H1 (cell line): Measurements from ENCODE around the gene CEACAM1. TPM values are rescaled to one million over a fixed set of nuclear protein-coding genes. Genes with fewer than 3 reads are reported as not detected.
"Not testable (repeated sequence)": the region's sequence is repeated elsewhere in the genome, so short reads cannot be mapped to it uniquely, and the experiment has no call there.

Experiments
- CTCF ChIA-PET: fragments of 300-600 bp; sonication (Branson Sonifier 250); formaldehyde crosslinking; loops from one replicate; lab custom pipeline; 2021; ENCODE audit not compliant: partially characterized antibody; lab: Charles Lee
- POLR2A ChIA-PET: fragments of 300-600 bp; sonication (Branson Sonifier 250); formaldehyde crosslinking; loops from one replicate; lab custom pipeline; 2021; ENCODE audit warnings: inconsistent platforms; ENCODE audit not compliant: partially characterized antibody; lab: Charles Lee
- DNase-seq, 2 experiments: peaks; one replicate each; pipeline versions ENCODE4 v3.0.0 to v3.0.0-alpha.2; 2010 to 2022; ENCODE audit warnings: low spot score in 2 of 2, low read depth in 1 of 2, mixed read lengths in 1 of 2
- FAIRE-seq: peaks from 2 replicates; lab custom pipeline; 2011; peaks lifted over from hg19 to GRCh38; lab: Jason Lieb, UNC
- H2AFZ ChIP-seq: 2 replicates; pipeline ENCODE4 v1.8.1; 2012; ENCODE audit warnings: low read length, inconsistent platforms
- H2AK5ac ChIP-seq: 2 replicates; pipeline ENCODE4 v1.6.1; 2013; ENCODE audit warnings: low read depth, low read length
- H2BK120ac ChIP-seq: replicated peaks from 2 replicates; pipeline ENCODE3; 2013; ENCODE audit warnings: low read depth, low read length, inconsistent platforms
- H2BK12ac ChIP-seq: 2 replicates; pipeline ENCODE4 v1.6.1; 2013; ENCODE audit warnings: low read depth, low read length
- H2BK15ac ChIP-seq: 2 replicates; pipeline ENCODE4 v1.6.1; 2013; ENCODE audit warnings: low read length
- H2BK20ac ChIP-seq: 2 replicates; pipeline ENCODE4 v1.6.1; 2013; ENCODE audit warnings: low read length
- H2BK5ac ChIP-seq: 2 replicates; pipeline ENCODE4 v1.6.1; 2013; ENCODE audit warnings: low read depth, low read length
- H3K14ac ChIP-seq: 2 replicates; pipeline ENCODE4 v1.6.1; 2013; ENCODE audit warnings: inconsistent platforms; ENCODE audit not compliant: insufficient read length
- H3K18ac ChIP-seq: 2 replicates; pipeline ENCODE4 v1.6.1; 2013; ENCODE audit warnings: low read length; ENCODE audit errors: extremely low read depth
- H3K23ac ChIP-seq: 2 replicates; pipeline ENCODE4 v1.6.1; 2013; ENCODE audit warnings: inconsistent platforms; ENCODE audit not compliant: insufficient read length
- H3K23me2 ChIP-seq: 2 replicates; pipeline ENCODE4 v1.6.1; 2013; ENCODE audit warnings: low read depth, low read length
- H3K27ac ChIP-seq: 2 replicates; pipeline ENCODE4 v1.6.1; 2011; ENCODE audit warnings: low read depth, low read length, inconsistent platforms
- H3K27me3 ChIP-seq, 4 experiments: replicated peaks in 1 of 4; 1 replicate in 1 of 4; 2 replicates in 3 of 4; pipeline versions ENCODE4 v1.6.1 to v1.8.1; 2011 to 2013; ENCODE audit warnings: low read length in 3 of 4, mild to moderate bottlenecking in 3 of 4, inconsistent platforms in 2 of 4, mixed read lengths in 2 of 4, moderate library complexity in 1 of 4; ENCODE audit not compliant: control insufficient read depth in 3 of 4, insufficient read depth in 3 of 4; ENCODE audit errors: extremely low read depth in 1 of 4
- H3K36me3 ChIP-seq, 4 experiments: 2 replicates each; pipeline versions ENCODE4 v1.6.1 to v1.8.1; 2011 to 2013; ENCODE audit warnings: mild to moderate bottlenecking in 4 of 4, low read length in 3 of 4, moderate library complexity in 2 of 4, control low read depth in 1 of 4, inconsistent platforms in 1 of 4; ENCODE audit not compliant: insufficient read depth in 4 of 4, control insufficient read depth in 2 of 4
- H3K4ac ChIP-seq: replicated peaks from 2 replicates; pipeline ENCODE3; 2013; ENCODE audit warnings: low read length, low read depth, mixed read lengths, inconsistent platforms; ENCODE audit not compliant: insufficient read length
- H3K4me1 ChIP-seq, 4 experiments: replicated peaks in 1 of 4; 1 replicate in 1 of 4; 2 replicates in 3 of 4; pipeline versions ENCODE4 v1.6.1 to v1.8.1; 2011 to 2013; ENCODE audit warnings: low read length in 3 of 4, inconsistent platforms in 2 of 4, mixed read lengths in 1 of 4; ENCODE audit not compliant: insufficient read depth in 4 of 4, control insufficient read depth in 3 of 4
- H3K4me2 ChIP-seq, 2 experiments: 2 replicates each; pipeline versions ENCODE4 v1.6.1 to v1.8.1; 2011 to 2013; ENCODE audit warnings: low read depth in 2 of 2, low read length in 2 of 2, control low read depth in 1 of 2, inconsistent platforms in 1 of 2, mild to moderate bottlenecking in 1 of 2; ENCODE audit not compliant: insufficient read depth in 1 of 2
- H3K4me3 ChIP-seq, 4 experiments: fragments of 200-600, 300-600 bp in 1 of 4; sonication (generic), shearing (Covaris generic), sonication (Bioruptor Twin) in 1 of 4; 2 replicates each; pipeline versions ENCODE4 v1.5.1 to v1.8.1; 2011 to 2016; ENCODE audit warnings: low read length in 4 of 4, low read depth in 3 of 4, control low read depth in 2 of 4, inconsistent platforms in 2 of 4, mild to moderate bottlenecking in 2 of 4, mixed read lengths in 1 of 4, moderate library complexity in 1 of 4; ENCODE audit not compliant: insufficient read depth in 2 of 4; ENCODE audit errors: extremely low read depth in 1 of 4
- H3K56ac ChIP-seq: replicated peaks from 2 replicates; pipeline ENCODE3; 2013; ENCODE audit warnings: low read depth, mild to moderate bottlenecking, mixed read lengths, low read length, inconsistent platforms; ENCODE audit not compliant: insufficient read length
- H3K79me1 ChIP-seq: 2 replicates; pipeline ENCODE4 v1.6.1; 2013; ENCODE audit warnings: low read depth, low read length, control low read depth
- H3K79me2 ChIP-seq, 2 experiments: 2 replicates each; pipeline versions ENCODE4 v1.6.1 to v1.8.1; 2012 to 2013; ENCODE audit warnings: low read length in 2 of 2, mild to moderate bottlenecking in 2 of 2, inconsistent platforms in 1 of 2; ENCODE audit not compliant: insufficient read depth in 2 of 2, control insufficient read depth in 1 of 2
- H3K9ac ChIP-seq, 4 experiments: replicated peaks in 1 of 4; 1 replicate in 1 of 4; 2 replicates in 3 of 4; pipeline versions ENCODE4 v1.6.1 to v1.8.1; 2011 to 2013; ENCODE audit warnings: low read depth in 3 of 4, low read length in 3 of 4, control low read depth in 2 of 4, mild to moderate bottlenecking in 2 of 4, moderate library complexity in 2 of 4, inconsistent platforms in 1 of 4; ENCODE audit errors: extremely low read depth in 1 of 4
- H3K9me3 ChIP-seq, 2 experiments: 2 replicates each; pipeline versions ENCODE4 v1.6.1 to v1.8.1; 2012 to 2013; ENCODE audit warnings: mild to moderate bottlenecking in 2 of 2, moderate library complexity in 2 of 2, control low read depth in 1 of 2, inconsistent platforms in 1 of 2, low read depth in 1 of 2, low read length in 1 of 2, mixed read lengths in 1 of 2; ENCODE audit not compliant: insufficient read depth in 2 of 2
- H4K20me1 ChIP-seq, 2 experiments: replicated peaks in 1 of 2; 2 replicates each; pipeline versions ENCODE3 to v1.8.1; 2011 to 2013; ENCODE audit warnings: inconsistent platforms in 2 of 2, low read length in 2 of 2, mild to moderate bottlenecking in 1 of 2; ENCODE audit not compliant: insufficient read depth in 2 of 2, control insufficient read depth in 1 of 2
- H4K5ac ChIP-seq: 2 replicates; pipeline ENCODE4 v1.6.1; 2013; ENCODE audit warnings: low read length, low read depth, mixed read lengths, inconsistent platforms; ENCODE audit not compliant: insufficient read length
- H4K8ac ChIP-seq: 2 replicates; pipeline ENCODE4 v1.8.0; 2013; ENCODE audit warnings: mild to moderate bottlenecking, moderate library complexity, low read length, inconsistent platforms; ENCODE audit not compliant: insufficient read depth; ENCODE audit errors: extremely low read depth
- H4K91ac ChIP-seq: replicated peaks from 2 replicates; pipeline ENCODE3; 2013; ENCODE audit warnings: low read length, mixed read lengths, inconsistent platforms; ENCODE audit not compliant: insufficient read length
- WGBS, 2 experiments: shearing (Covaris generic) in 1 of 2; methylation state at CpG; one replicate each; pipeline versions ENCODE4 v1.1.6 to v1.1.7; 2013 to 2015; ENCODE audit warnings: low lambda C conversion rate in 2 of 2, mixed read lengths in 2 of 2, inconsistent platforms in 1 of 2, low coverage in 1 of 2, missing lambda C conversion rate in 1 of 2; ENCODE audit not compliant: insufficient replicate concordance in 2 of 2, insufficient coverage in 1 of 2, insufficient read length in 1 of 2; ENCODE audit errors: extremely low coverage in 1 of 2, missing lambda C conversion rate in 1 of 2; 5-methylcytosine and 5-hydroxymethylcytosine counted together
- polyA plus RNA-seq, 7 experiments: library from polyadenylated mRNA; depleted of rRNA in 3 of 7; stranded (reverse) in 5 of 7; unstranded in 2 of 7; fragments of >200 nt in 5 of 7; fragments of 200-250 nt in 2 of 7; gene quantifications; 1 replicate in 5 of 7; 2 replicates in 1 of 7; 4 replicates in 1 of 7; pipeline versions ENCODE4 v1.2.1 to v1.2.3, GENCODE V29; 2011 to 2013; ENCODE audit warnings: missing spikeins in 2 of 7, mixed read lengths in 2 of 7
- total RNA-seq: library from RNA; stranded (reverse); fragmentation: NEBNext Ultra II Directional; extraction: Animal tissue kit (Norgen Biotek cat#: 25700); gene quantifications from 2 replicates; pipeline ENCODE4 v1.2.1, GENCODE V29; 2021

CEACAM1 gene
- total and polyA plus RNA-seq, 2 of the 8 experiments (the other 6 are each of a cell fraction or from before 2014, with no cell fraction given) = 1.8 to 3.6 TPM

- H2AFZ ChIP-seq, H2BK12ac ChIP-seq, H3K4me1 ChIP-seq, H2BK15ac ChIP-seq, H4K20me1 ChIP-seq, H3K4me2 ChIP-seq, H3K27ac ChIP-seq, H3K79me1 ChIP-seq, H3K23ac ChIP-seq, H4K5ac ChIP-seq, H3K9ac ChIP-seq, H3K14ac ChIP-seq, H3K4me3 ChIP-seq, FAIRE-seq, POLR2A ChIA-PET, H4K8ac ChIP-seq, H3K36me3 ChIP-seq, H2BK120ac ChIP-seq, DNase-seq, H3K4ac ChIP-seq, H2AK5ac ChIP-seq, H2BK5ac ChIP-seq, H3K23me2 ChIP-seq, H2BK20ac ChIP-seq, H3K27me3 ChIP-seq, H3K18ac ChIP-seq, H3K9me3 ChIP-seq, H3K56ac ChIP-seq, H4K91ac ChIP-seq, H3K79me2 ChIP-seq: not testable (repeated sequence)
- CTCF ChIA-PET = interaction anchor here (1.0 to 2.2 kb wide), 2 partner anchors 28 to 61 kb away, joined by 3 to 12 read pairs; partner anchors contain the start of gene CEACAM1
- 84% methylated on average over 3 of the region's 3 CpGs; no CpG with 5 or more reads in 1 of the 2 experiments for WGBS, 2 experiments
These were observed 27.0 kb downstream of the CEACAM1 start for GRCh38 chr19:42501243-42501642.
